Right hindlimb (tissue), 1 donor: ENCODE results near the gene CAPG.

Experiments
- DNase-seq: peaks from one replicate; pipeline ENCODE4 v3.0.0-alpha.2; 2018

CAPG gene

DNA sequence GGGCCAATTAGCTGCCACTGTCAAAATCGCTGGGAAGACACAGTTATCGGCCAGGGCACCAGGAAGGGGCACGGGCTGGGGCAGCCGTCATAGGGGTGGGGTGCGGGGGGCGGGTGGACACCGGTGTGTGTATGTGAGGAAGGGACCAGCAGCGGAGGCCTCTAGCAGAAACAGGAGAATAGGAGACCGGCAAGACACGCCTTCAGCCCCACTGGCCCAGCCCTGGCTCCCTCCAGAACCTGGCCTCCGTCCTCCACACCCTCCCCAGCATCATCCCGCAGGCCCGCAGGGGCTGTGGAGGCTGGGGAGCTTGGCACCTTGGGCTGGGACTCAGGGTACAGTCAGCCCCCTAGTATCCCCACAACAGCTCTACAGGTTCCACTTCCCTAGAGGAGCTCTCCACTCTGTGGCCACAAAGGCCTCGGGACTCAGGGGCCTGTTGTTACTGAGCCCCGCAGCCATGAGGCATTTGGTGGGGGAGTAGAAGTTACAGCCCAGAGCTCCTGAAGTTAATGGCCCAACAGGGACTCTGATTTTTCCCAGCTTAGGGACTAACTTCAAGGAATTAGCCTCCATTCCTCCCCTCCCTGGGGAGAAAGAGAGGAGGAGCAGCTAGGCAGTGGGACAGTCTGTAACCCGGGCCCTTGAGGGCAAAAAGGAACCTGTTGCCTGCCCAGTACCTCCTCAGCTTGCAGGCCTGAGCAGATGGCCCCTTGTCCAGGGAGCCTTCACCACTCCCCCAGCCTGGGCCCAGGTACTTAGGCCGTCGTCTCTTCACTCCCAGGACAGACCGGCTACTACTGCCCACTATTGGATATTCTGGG is 28.2 kb upstream of the CAPG start:
- DNase-seq, result peak; percentile 52

DNA sequence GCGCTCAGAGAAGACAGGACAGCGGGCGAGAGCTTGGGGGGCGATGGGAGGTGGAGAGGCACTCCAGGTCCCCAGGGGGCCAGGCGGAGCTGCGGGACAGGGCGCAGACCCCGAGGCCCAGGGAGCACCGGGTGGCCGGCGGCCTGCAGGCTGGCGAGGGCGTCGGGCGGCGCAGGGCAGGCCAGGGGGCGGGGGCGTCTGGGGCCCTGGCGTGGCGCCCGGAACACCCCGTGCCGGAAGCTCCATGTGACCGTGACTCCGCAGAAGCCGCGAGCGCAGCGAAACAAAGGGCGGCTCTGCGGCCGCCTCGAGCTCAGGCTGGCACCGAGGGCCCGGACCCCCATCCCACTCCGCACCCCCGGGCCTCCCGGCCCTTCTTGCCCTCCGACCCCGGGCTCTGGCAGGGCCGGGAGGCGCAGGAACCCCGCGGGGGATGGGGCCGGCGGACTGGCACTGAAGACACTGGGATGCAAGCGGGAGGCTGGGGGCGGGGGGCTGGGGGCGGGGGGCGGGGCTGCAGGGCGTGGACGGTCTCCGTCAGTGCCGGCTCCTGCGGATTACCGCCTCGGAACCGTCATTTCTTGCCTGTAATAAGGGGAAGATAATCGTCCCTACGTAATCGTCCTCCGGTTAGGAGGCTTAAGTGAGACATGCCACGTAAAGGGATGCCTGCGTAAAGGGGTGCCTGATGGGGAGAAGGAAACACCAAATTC is 27.5 kb upstream of the CAPG start:
- DNase-seq, result peak; percentile 90

DNA sequence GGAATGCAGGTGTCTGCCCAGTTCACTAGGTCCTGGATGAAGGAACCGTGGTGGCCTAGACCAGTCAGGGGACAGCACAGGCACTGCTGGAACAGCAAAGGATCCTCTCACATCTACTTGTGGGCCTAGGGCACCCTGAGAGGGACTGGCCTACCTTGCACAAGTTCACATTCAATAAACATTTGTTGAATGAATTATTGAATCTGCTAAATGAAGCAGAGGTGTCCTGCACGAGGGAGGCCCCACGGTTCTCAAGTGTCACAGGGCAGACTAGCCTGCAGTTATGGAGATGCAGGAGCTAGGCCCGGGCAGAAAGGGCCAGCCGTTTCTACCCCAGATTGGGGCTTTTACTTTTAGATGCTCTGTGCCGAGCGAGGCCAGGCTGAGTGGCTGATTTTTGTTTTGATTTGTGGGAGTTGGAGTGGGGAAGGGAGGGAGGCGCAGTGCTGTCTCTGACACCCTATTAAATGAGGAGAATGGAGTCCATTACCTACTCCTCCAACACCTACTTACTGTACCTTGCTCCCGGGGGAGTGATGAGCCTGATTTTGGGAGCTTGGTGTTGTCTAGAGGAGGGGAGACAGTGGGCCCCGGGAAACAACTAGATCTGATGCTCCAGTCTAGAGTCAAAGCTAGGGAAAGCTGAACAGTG is 26.8 kb upstream of the CAPG start:
- DNase-seq, result no peak

GRCh38 chr2:85435981-85436835 is 26.0 kb upstream of the CAPG start:
- DNase-seq, result no peak

DNA sequence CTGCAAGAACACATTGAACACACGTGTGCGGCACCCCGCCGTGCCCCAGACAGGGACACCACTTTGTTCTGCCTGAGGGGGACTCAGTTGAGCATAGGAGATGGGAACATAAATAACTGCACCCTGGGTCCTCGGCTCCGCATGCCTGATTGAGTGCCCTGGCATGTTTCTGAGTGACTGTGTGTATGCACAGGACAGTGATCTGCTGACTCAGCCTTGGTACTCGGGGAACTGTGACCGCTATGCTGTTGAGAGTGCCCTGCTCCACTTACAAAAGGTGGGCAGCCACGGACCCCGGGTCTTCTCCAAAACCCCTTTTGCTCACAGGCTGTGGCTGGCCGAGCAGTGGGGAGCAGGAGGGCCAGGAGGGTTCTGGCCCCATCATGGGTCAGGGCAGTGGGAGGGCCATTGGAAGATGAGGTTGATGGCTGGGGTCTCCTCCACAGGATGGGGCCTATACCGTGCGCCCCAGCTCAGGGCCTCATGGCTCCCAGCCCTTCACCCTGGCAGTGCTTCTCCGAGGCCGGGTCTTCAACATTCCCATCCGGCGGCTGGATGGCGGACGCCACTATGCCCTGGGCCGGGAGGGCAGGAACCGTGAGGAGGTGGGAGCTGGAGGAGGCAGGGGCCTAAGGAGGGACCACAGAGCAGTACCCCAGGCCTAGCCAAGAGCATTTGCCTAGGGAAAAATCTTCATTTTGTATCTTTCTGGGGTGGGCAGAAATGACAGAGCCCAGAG is 25.2 kb upstream of the CAPG start:
- no peak for DNase-seq

- DNase-seq, result no peak
Measured at GRCh38 chr2:85434696-85435095, 24.5 kb upstream of the CAPG start.

GRCh38 chr2:85433511-85434089 is 23.4 kb upstream of the CAPG start:
- peak; percentile 94 for DNase-seq

DNA sequence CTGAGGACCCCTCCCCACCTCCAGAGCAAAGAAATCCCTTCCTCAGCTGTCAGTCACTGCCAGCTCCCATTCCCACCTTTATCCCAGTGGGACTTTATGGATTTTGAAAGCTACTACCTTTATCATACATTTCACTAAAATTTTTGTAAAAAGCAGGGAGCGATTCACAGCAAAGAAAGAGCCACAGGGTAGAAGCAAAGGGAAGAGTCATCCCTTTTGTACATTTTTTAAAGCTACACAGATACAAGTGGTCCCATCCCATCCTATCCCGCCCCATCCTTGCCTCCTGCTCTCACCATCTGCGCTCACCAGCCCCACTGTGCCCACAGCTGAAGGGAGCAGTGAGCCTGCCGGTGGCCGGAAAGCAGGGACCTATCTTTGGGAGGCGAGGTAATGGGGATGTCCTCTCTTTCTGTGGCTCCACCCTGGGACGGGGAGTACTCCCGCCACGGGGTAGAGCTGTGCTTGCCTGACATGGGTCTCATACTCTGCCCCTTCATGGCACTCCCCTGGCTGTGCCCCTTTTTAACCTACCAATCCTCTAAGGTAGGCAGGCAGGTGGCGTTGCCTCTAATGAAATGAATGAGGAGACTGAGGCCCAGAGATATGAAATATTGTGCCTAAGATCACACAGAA is 21.5 kb upstream of the CAPG start:
- no peak for DNase-seq

DNA sequence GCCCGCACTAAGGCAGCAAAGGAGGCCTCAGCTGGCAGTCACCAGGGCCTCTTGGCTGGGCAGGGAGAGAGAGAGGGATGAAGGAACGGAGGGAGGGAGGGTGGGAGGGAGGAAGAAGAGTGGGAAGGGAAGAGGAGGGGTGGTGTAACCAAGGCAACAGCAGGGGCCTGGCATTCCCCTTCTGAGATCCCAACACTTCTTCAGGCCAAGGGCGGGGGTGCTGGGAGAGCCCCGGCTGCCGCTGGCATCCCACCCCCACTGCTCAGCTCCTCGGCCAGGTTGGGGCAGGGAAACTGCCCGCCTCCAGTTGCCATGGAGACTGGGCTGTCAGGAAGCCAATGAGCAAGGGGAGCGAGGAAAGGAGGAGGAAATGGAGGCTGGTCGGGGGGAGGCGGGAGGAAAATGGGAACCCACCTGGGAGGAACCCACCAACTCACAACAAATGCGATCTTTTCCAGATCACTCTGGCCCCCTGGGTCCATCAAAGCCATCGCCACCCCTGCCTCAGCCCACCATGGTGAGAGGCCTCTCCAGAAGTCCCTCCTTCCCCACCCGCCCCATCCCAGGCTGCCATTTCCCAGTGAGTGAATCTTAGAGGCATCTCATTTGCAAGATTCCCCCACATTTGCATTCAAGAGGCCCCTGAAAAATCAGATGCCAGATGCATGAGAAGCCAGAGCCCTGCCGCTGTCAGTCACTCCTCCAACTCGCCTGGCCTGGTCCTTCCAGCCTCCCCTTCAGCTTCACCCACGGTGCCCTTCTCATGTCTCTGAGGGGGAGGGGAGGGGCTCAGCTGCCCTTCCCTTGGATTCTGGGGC is 20.8 kb upstream of the CAPG start:
- peak; percentile 89 for DNase-seq

DNA sequence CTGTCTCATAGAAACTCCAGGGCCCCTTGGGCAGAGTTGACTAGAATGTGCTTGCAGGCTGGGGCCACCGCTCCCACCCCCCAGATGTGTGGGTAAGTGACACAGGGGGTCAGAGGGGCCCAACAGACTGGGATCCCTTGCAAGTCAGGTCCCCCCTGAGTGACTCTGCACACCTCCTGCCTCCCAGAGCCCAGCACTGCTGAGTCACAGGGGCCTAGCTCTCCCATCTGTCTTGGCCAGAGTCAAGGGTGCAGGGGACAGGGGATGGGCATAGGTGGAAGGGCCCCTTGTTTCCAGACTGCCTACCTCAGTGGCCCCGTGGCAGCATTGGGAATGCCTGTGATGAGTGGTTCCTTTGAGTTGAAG is 19.7 kb upstream of the CAPG start:
- no peak for DNase-seq

GRCh38 chr2:85429213-85429923 is 19.2 kb upstream of the CAPG start:
- DNase-seq, result no peak

GRCh38 chr2:85428343-85428881 is 18.2 kb upstream of the CAPG start:
- no peak for DNase-seq

GRCh38 chr2:85427300-85427835 is 17.2 kb upstream of the CAPG start:
- DNase-seq, result no peak

DNA sequence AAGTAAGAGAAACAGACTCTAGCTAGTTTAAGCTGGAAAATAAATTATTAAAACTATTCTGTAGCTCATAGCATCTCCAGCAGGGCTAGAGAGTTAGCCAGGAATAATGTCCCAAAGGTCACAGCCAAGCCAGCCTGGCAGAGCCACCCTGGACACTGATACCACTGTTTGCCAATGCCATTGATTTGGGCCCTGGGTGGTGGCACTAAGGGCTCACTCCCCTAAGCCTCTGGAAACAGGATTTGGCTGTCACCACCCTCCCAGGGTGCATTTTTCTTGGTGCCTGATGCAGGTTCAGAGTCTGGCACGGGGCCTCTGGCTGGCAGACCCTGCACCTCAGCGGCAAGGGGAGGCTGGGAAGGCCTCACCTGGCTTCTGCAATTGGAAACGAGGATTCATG is 15.4 kb upstream of the CAPG start:
- DNase-seq, result no peak

DNA sequence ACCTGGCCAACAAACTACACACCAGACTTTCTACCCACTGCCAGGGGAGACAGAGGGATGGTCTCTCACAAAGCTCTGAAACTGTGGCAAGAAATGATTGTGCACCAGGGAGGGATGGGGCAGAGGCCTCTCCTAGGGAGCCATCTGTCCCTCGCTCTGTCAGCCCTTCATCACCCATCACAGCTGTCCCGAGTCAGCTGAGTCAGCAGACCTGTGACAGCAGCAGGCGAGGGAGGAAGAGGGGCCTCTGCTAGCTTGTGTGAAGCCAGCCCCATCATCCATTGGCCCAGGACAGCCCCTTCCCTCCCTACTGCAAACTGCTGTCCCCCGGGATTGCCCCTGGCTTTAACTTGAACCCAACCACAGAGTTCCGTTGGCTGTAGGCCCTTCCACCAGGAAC is 13.4 kb upstream of the CAPG start:
- peak; percentile 58 for DNase-seq

- no peak for DNase-seq
Measured at GRCh38 chr2:85422072-85422457, 11.9 kb upstream of the CAPG start.

DNA sequence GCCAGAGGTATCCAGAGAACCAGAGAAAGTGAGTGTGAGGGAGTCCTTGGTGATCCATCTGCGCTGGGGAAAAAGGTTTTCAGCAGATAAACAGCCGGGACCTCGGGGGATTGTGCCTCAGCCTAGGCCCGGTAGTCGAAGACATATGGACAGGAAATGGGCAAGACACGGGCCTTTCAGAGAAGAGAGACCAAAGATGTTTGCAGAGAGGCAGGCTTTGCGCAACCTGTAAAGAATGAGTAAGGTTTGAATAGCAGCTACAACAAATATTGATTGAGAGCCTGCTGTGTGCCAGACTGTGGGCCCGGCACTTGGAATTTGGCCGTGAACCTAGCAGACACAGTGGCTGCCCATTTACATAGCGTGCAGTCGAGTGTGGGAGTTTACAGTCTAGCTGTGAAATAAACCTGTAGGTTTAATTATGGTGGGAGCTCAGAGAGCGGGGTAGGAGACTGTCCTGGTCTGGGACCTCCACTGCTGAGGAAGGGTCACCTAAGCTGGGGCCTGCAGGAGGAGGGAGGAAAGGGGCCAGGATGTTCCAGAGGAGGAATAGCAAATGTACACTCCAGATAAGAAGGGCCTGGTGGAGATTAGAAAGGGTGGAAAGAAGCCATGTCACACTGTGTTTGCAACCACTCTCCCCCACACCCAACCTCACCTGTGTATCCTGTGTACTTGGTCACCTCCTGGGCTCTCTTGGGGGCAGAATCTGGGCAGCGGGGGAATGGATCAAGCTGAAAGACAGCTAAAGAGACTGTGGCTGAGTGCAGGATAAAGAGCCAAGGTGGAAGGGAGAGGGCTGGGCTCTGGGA is 11.3 kb upstream of the CAPG start:
- no peak for DNase-seq

- DNase-seq, result peak; percentile 92
Measured at GRCh38 chr2:85420536-85421259, 10.5 kb upstream of the CAPG start.
